Measurements from ENCODE around the gene RYK.

RYK gene

DNA sequence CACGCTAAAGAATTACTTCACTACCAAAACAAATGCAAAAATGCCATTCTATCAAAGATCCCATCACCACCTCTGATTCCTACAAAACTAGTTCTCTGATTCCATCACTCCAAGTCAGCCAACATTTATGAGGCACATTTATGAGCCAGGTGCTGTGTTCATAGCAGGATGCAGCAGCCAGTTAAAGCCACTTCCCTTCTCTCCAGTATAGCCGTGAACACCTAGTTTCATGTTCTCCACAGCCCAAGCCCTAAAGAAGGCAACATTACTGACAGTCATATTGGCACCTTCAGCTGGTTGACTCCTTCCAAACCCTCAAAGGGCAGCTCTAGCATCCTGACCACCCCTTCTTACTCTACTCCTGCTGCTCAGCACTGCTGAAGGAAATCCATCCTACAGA lies 36.4 kb downstream of the RYK start:
- Histone ChIP-seq H3K27ac (no peak overlapping the region), H3K27me3 (ENCODE audit: insufficient read depth, low read depth) (no peaks in the 10 kb centered on the region), H3K79me2 (ENCODE audit: insufficient read depth, low read depth) (no peaks in the 10 kb centered on the region), H4K20me1 (ENCODE audit: insufficient read depth) (peaks cover 4% of the 10 kb centered on the region; the same call in 1 of the 2 replicates), H3K9ac (no peak overlapping the region), H3K4me2 (no peak overlapping the region), H3K36me3 (ENCODE audit: insufficient read depth) (no peaks in the 10 kb centered on the region), H2AFZ (ENCODE audit: low read depth) (no peak overlapping the region), H3K4me3 (IDR thresholded peaks at IDR 0.05; ENCODE audit: insufficient read depth, low read depth, low read length) (no peak overlapping the region), H3K4me1 (ENCODE audit: low read depth, poor library complexity, severe bottlenecking) (peaks cover 5% of the 10 kb centered on the region)
- TF ChIP-seq, protein P1, sequence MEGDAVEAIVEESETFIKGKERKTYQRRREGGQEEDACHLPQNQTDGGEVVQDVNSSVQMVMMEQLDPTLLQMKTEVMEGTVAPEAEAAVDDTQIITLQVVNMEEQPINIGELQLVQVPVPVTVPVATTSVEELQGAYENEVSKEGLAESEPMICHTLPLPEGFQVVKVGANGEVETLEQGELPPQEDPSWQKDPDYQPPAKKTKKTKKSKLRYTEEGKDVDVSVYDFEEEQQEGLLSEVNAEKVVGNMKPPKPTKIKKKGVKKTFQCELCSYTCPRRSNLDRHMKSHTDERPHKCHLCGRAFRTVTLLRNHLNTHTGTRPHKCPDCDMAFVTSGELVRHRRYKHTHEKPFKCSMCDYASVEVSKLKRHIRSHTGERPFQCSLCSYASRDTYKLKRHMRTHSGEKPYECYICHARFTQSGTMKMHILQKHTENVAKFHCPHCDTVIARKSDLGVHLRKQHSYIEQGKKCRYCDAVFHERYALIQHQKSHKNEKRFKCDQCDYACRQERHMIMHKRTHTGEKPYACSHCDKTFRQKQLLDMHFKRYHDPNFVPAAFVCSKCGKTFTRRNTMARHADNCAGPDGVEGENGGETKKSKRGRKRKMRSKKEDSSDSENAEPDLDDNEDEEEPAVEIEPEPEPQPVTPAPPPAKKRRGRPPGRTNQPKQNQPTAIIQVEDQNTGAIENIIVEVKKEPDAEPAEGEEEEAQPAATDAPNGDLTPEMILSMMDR (conservative IDR thresholded peaks at IDR 0.05; ENCODE audit: low read depth, low read length) = no peak

GRCh38 chr3:134212967-134213665 lies 37.5 kb downstream of the RYK start:
- no peak overlapping the region for H3K4me2 ChIP-seq
- peaks cover 4% of the 10 kb centered on the region; the same call in 1 of the 2 replicates for H4K20me1 ChIP-seq (ENCODE audit: insufficient read depth)
- TF ChIP-seq, protein P1 (conservative IDR thresholded peaks at IDR 0.05; ENCODE audit: low read depth, low read length) = peak; percentile 99
- H3K4me3 ChIP-seq (IDR thresholded peaks at IDR 0.05; ENCODE audit: insufficient read depth, low read depth, low read length) = no peak overlapping the region
- no peaks in the 10 kb centered on the region for H3K79me2 ChIP-seq (ENCODE audit: insufficient read depth, low read depth)
- no peak overlapping the region for H2AFZ ChIP-seq (ENCODE audit: low read depth)
- H3K4me1 ChIP-seq (ENCODE audit: low read depth, poor library complexity, severe bottlenecking) = peaks cover 5% of the 10 kb centered on the region
- no peak overlapping the region for H3K9ac ChIP-seq
- no peaks in the 10 kb centered on the region for H3K36me3 ChIP-seq (ENCODE audit: insufficient read depth)
- no peak overlapping the region for H3K27ac ChIP-seq
- no peaks in the 10 kb centered on the region for H3K27me3 ChIP-seq (ENCODE audit: insufficient read depth, low read depth)

DNA sequence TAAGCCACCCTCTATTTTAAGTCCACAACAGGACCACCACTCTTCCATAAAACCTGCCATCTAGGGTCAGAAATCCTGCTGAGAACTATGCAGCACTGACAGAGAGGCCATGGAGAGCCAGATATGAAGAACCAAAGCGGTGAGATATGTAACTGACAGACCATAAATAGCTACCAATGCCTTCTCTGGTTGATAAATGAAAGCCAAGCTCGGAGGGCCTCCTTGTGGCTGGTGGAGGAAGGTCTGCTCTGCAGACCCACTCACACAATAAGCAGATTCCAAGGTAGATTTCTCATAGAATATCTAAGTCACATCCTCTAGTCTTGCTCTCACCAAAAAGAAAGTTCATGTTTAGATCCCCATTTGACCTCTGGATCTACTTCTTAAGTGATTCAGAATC lies 38.9 kb downstream of the RYK start:
- Histone ChIP-seq H3K4me1 (ENCODE audit: low read depth, poor library complexity, severe bottlenecking) (peaks cover 5% of the 10 kb centered on the region), H3K36me3 (ENCODE audit: insufficient read depth) (no peaks in the 10 kb centered on the region), H4K20me1 (ENCODE audit: insufficient read depth) (peaks cover 4% of the 10 kb centered on the region; the same call in 1 of the 2 replicates), H3K9ac (no peak overlapping the region), H3K79me2 (ENCODE audit: insufficient read depth, low read depth) (no peaks in the 10 kb centered on the region), H3K4me3 (IDR thresholded peaks at IDR 0.05; ENCODE audit: insufficient read depth, low read depth, low read length) (no peak overlapping the region), H2AFZ (ENCODE audit: low read depth) (no peak overlapping the region), H3K27ac (no peak overlapping the region), H3K4me2 (no peak overlapping the region), H3K27me3 (ENCODE audit: insufficient read depth, low read depth) (no peaks in the 10 kb centered on the region)
- TF ChIP-seq, protein P1 (conservative IDR thresholded peaks at IDR 0.05; ENCODE audit: low read depth, low read length) = peak; percentile 73

DNA sequence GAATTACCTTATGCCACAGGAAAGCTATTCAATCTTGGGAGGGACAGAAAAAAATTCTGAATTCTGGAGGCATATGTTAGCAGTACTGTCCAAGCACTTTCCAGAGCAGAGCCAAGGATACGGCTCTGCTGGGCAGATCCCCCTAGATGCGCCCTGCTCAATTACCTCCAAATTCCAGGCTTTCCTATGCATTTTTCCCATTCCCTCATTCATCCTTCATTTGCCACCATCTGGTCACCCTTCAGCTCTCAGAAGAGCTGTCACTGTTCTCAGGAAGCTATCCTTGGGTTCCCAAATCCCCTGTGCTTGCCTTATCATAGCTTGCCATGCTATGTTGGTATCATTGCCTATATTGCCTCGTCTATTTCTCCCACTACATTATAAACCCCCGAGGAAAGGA lies 45.2 kb downstream of the RYK start:
- Histone ChIP-seq H4K20me1 (ENCODE audit: insufficient read depth) (no peaks in the 10 kb centered on the region), H3K9ac (no peak overlapping the region), H3K27me3 (ENCODE audit: insufficient read depth, low read depth) (no peaks in the 10 kb centered on the region), H3K79me2 (ENCODE audit: insufficient read depth, low read depth) (no peaks in the 10 kb centered on the region), H2AFZ (ENCODE audit: low read depth) (no peak overlapping the region), H3K27ac (no peak overlapping the region), H3K4me3 (IDR thresholded peaks at IDR 0.05; ENCODE audit: insufficient read depth, low read depth, low read length) (no peak overlapping the region), H3K36me3 (ENCODE audit: insufficient read depth) (no peaks in the 10 kb centered on the region), H3K4me1 (ENCODE audit: low read depth, poor library complexity, severe bottlenecking) (no peaks in the 10 kb centered on the region), H3K4me2 (no peak overlapping the region)
- TF ChIP-seq, protein P1 (conservative IDR thresholded peaks at IDR 0.05; ENCODE audit: low read depth, low read length) = no peak

All from KMS-11 (cell line).